ENCODE measurements around the gene FJX1. TPM values are rescaled to one million over a fixed set of nuclear protein-coding genes. Genes with fewer than 3 reads are reported as not detected.

FJX1 gene
- total and polyA plus RNA-seq, 10 donors: 3.0 to 40.6 (median 9.2) TPM

DNA sequence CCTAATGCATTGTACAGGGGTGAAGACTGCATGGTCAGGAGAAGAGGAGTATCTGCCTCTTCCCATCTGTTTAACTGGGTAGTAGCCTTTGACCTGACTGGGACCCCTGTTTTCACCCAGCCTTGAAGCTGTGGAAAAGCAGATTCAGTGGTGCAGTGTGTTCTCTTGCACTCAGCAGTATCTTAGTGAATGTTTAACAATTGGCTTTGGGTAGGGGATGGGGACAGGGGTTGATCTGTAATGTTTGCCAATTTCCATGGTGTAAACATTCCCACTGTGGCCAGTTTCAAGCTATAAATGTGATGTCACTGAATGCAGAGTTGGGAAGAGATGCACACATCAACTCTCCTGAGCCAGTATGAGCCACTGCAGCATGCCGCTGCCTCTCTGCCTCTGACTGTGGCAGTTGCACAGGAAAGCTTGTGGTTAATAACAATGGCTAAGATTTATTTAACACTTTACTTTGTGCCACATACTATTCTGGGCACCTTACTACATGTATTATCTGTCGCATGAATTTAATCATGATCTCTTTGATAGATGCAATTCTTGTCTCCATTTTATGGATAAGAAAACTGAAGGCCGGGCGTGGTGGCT lies 15.7 kb downstream of the FJX1 start:
- no peak for DNase-seq
- TF ChIP-seq POLR2AphosphoS5 (IDR thresholded peaks at IDR 0.05): no peak
- TF ChIP-seq POLR2A (IDR thresholded peaks at IDR 0.05): no peak
- TF ChIP-seq, protein P1, sequence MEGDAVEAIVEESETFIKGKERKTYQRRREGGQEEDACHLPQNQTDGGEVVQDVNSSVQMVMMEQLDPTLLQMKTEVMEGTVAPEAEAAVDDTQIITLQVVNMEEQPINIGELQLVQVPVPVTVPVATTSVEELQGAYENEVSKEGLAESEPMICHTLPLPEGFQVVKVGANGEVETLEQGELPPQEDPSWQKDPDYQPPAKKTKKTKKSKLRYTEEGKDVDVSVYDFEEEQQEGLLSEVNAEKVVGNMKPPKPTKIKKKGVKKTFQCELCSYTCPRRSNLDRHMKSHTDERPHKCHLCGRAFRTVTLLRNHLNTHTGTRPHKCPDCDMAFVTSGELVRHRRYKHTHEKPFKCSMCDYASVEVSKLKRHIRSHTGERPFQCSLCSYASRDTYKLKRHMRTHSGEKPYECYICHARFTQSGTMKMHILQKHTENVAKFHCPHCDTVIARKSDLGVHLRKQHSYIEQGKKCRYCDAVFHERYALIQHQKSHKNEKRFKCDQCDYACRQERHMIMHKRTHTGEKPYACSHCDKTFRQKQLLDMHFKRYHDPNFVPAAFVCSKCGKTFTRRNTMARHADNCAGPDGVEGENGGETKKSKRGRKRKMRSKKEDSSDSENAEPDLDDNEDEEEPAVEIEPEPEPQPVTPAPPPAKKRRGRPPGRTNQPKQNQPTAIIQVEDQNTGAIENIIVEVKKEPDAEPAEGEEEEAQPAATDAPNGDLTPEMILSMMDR (IDR thresholded peaks at IDR 0.05 in 8 of 11, conservative IDR thresholded peaks at IDR 0.05 in 3 of 11): no peak
- intact Hi-C loops (cut with DNase I; ENCODE audit: low total_unique reads): no loop called here
- no peaks in the 10 kb centered on the region for H3K36me3 ChIP-seq
- H3K9me3 ChIP-seq: no peaks in the 10 kb centered on the region
- WGBS, 5 donors: 56 to 70% (median 66%) methylated on average over 4 of the region's 4 CpGs
- peaks cover 0 to 68% (median 0%) of the 10 kb centered on the region in 7 donors for H3K27me3 ChIP-seq (replicated peaks in 1 of 7)
- H3K4me1 ChIP-seq: no peaks in the 10 kb centered on the region
- no peak overlapping the region for H3K27ac ChIP-seq
- H3K4me3 ChIP-seq: no peak overlapping the region

DNA sequence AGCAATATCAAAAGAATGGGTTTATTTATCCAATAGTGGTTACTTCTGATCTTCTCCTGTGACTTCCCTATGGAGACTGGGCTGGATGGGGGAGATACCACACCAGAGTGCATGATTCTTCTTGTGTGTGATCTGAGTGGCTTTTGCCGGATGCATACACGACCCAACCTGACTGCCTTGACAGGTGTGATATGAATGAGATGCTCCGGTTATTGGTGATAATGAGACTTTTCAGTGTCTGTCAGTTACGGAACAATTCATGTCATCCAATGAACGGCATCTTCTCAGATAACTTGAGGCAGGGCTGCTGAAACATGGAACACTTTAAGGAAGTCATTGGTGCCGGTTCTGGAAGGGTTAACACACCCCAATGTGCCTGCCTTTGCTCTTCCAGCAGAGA lies 17.7 kb downstream of the FJX1 start:
- Histone ChIP-seq H3K9me3 (no peaks in the 10 kb centered on the region), H3K27ac (no peak overlapping the region), H3K36me3 (no peaks in the 10 kb centered on the region), H3K4me3 (no peak overlapping the region), H3K27me3 (replicated peaks in 1 of 7) (peaks cover 0 to 52% (median 0%) of the 10 kb centered on the region in 7 donors), H3K4me1 (no peaks in the 10 kb centered on the region)
- DNase-seq: no peak
- WGBS, 5 donors: 85 to 93% (median 88%) methylated on average over 6 of the region's 6 CpGs
- TF ChIP-seq, protein P1 (IDR thresholded peaks at IDR 0.05 in 8 of 11, conservative IDR thresholded peaks at IDR 0.05 in 3 of 11): no peak
- no peak for TF ChIP-seq POLR2AphosphoS5 (IDR thresholded peaks at IDR 0.05)
- TF ChIP-seq POLR2A (IDR thresholded peaks at IDR 0.05): no peak
- intact Hi-C loops (cut with DNase I; ENCODE audit: low total_unique reads): no loop called here

GRCh38 chr11:35639591-35640179 lies 21.4 kb downstream of the FJX1 start:
- TF ChIP-seq POLR2AphosphoS5 (IDR thresholded peaks at IDR 0.05) (no peak), POLR2A (IDR thresholded peaks at IDR 0.05) (no peak)
- TF ChIP-seq, protein P1 (IDR thresholded peaks at IDR 0.05 in 8 of 11, conservative IDR thresholded peaks at IDR 0.05 in 3 of 11): no peak
- H3K4me3 ChIP-seq: no peak overlapping the region
- no peaks in the 10 kb centered on the region for H3K9me3 ChIP-seq
- H3K4me1 ChIP-seq: no peaks in the 10 kb centered on the region
- intact Hi-C loops (cut with DNase I; ENCODE audit: low total_unique reads): no loop called here
- 84 to 93% (median 86%) methylated on average over 9 of the region's 9 CpGs for WGBS, 5 donors
- DNase-seq: no peak
- H3K27ac ChIP-seq: no peak overlapping the region
- peaks cover 0 to 16% (median 0%) of the 10 kb centered on the region in 7 donors for H3K27me3 ChIP-seq (replicated peaks in 1 of 7)
- H3K36me3 ChIP-seq: no peaks in the 10 kb centered on the region

DNA sequence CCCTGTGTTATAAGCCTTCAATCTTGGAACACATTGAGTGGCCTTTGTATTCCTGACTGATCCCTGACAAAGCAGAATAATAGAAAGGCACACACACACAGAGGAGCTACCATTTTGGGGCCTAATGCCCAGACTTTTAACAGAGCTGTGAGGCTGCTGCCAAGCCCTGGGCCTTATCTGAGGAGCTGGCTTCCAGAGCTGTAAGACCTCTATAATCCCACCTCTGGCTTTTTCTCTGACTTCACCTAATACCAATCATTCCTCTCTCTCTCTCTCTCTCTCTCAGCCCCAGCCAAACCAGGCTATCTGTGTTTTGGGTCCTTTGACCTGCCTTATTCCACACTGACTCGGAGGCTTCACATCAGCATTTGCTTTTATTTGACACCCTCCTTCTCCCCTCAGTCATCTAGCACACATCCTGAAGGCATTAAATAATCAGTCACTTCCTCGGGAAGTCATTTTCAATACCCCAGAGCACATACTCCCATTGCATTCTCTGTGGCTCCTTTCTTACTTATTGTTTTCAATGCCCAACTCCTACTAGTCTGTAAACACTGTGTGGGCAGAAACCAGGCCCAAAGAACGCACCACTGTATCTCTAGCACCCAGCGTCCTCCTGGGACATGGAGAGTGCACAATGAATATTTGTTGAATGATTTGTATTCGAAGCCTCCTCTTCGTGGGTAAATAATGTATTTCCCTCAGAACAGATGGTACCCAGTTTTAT lies 23.1 kb downstream of the FJX1 start:
- H3K9me3 ChIP-seq: no peaks in the 10 kb centered on the region
- peaks cover 0 to 3% (median 0%) of the 10 kb centered on the region in 7 donors for H3K27me3 ChIP-seq (replicated peaks in 1 of 7)
- TF ChIP-seq POLR2A (IDR thresholded peaks at IDR 0.05): no peak
- TF ChIP-seq POLR2AphosphoS5 (IDR thresholded peaks at IDR 0.05): no peak
- TF ChIP-seq, protein P1 (IDR thresholded peaks at IDR 0.05 in 8 of 11, conservative IDR thresholded peaks at IDR 0.05 in 3 of 11): no peak
- intact Hi-C loops (cut with DNase I; ENCODE audit: low total_unique reads): no loop called here
- 66 to 78% (median 72%) methylated on average over 6 of the region's 6 CpGs for WGBS, 5 donors
- H3K27ac ChIP-seq: no peak overlapping the region
- no peaks in the 10 kb centered on the region for H3K36me3 ChIP-seq
- H3K4me3 ChIP-seq: no peak overlapping the region
- DNase-seq: no peak
- H3K4me1 ChIP-seq: no peaks in the 10 kb centered on the region

Measured in spleen (tissue), 11 donors.